PFSK-1 (cell line): ENCODE results near the gene VAPA.

ENCODE experiments used
- POLR2AphosphoS5 ChIP-seq: IDR thresholded peaks from 2 replicates; pipeline ENCODE4 v1.6.1; 2012; ENCODE audit warnings: low read depth, mild to moderate bottlenecking, control low read depth, low read length, moderate library complexity
- TAF1 ChIP-seq: IDR thresholded peaks from 2 replicates; pipeline ENCODE4 v1.6.1; 2012; ENCODE audit warnings: low read length, control low read depth, borderline replicate concordance; ENCODE audit not compliant: insufficient read depth

- TF ChIP-seq TAF1 = no peak
- TF ChIP-seq POLR2AphosphoS5 = no peak
Observed at GRCh38 chr18:9877655-9878014, 36.2 kb upstream of the VAPA start.
